Naive thymus-derived CD4-positive, alpha-beta T cell (primary cell): ENCODE results near the gene RWDD1. TPM values are rescaled to one million over a fixed set of nuclear protein-coding genes. Genes with fewer than 3 reads are reported as not detected.

Experiments
- ATAC-seq: fragments of 150-1000 bp; cut with Tn5 transposase; 2 replicates; pipeline ENCODE4 v1.10.0; 2021; ENCODE audit warnings: mild to moderate bottlenecking, moderate library complexity
- CTCF ChIA-PET: fragments of 350-600 bp; sonication (Branson Sonifier 250); formaldehyde crosslinking; loops from one replicate; lab custom pipeline; 2021; ENCODE audit warnings: antibody characterized with exemption; lab: Charles Lee
- POLR2A ChIA-PET: fragments of 350-600 bp; sonication (Branson Sonifier 250); formaldehyde crosslinking; loops from one replicate; lab custom pipeline; 2021; ENCODE audit warnings: antibody characterized with exemption, inconsistent platforms; lab: Charles Lee
- DNase-seq, 9 donors: peaks; one replicate each; pipeline versions ENCODE4 v3.0.0 to v3.0.0-alpha.2; 2020 to 2022; ENCODE audit warnings: mixed read lengths in 1 of 9
- H3K27ac ChIP-seq: one replicate; pipeline ENCODE4 v1.7.0; 2013; ENCODE audit warnings: mild to moderate bottlenecking, low read depth, low read length, moderate library complexity
- H3K27me3 ChIP-seq, 2 donors: one replicate each; pipeline ENCODE4 v1.7.0; 2013; ENCODE audit warnings: low read length in 2 of 2, mild to moderate bottlenecking in 2 of 2, moderate library complexity in 2 of 2; ENCODE audit not compliant: control insufficient read depth in 2 of 2, insufficient read depth in 2 of 2
- H3K36me3 ChIP-seq, 3 experiments: 1 replicate in 2 of 3; 2 replicates in 1 of 3; pipeline ENCODE4 v1.7.0; 2013; ENCODE audit warnings: low read length in 3 of 3, mild to moderate bottlenecking in 3 of 3, moderate library complexity in 1 of 3; ENCODE audit not compliant: insufficient read depth in 3 of 3, control insufficient read depth in 2 of 3
- H3K4me1 ChIP-seq, 2 donors: one replicate each; pipeline ENCODE4 v1.7.0; 2013; ENCODE audit warnings: low read length in 2 of 2, mild to moderate bottlenecking in 2 of 2, moderate library complexity in 1 of 2; ENCODE audit not compliant: control insufficient read depth in 2 of 2, insufficient read depth in 2 of 2
- H3K4me3 ChIP-seq: 2 replicates; pipeline ENCODE4 v1.7.0; 2013; ENCODE audit warnings: mild to moderate bottlenecking, low read length
- H3K9me3 ChIP-seq, 3 experiments: 1 replicate in 2 of 3; 2 replicates in 1 of 3; pipeline ENCODE4 v1.7.0; 2013; ENCODE audit warnings: low read length in 3 of 3; ENCODE audit not compliant: control insufficient read depth in 2 of 3
- H3K27ac Mint-ChIP-seq, 9 donors: one replicate each; pipeline ENCODE4 v1.8.0; 2020 to 2022; ENCODE audit warnings: mixed read lengths in 9 of 9, mild to moderate bottlenecking in 8 of 9, moderate library complexity in 5 of 9, inconsistent platforms in 2 of 9
- H3K27me3 Mint-ChIP-seq, 5 donors: one replicate each; pipeline ENCODE4 v1.8.0; 2021 to 2022; ENCODE audit warnings: mixed read lengths in 5 of 5, mild to moderate bottlenecking in 1 of 5
- H3K36me3 Mint-ChIP-seq, 5 donors: one replicate each; pipeline ENCODE4 v1.8.0; 2020 to 2022; ENCODE audit warnings: mixed read lengths in 5 of 5, mild to moderate bottlenecking in 3 of 5, inconsistent platforms in 1 of 5
- H3K4me1 Mint-ChIP-seq, 7 donors: one replicate each; pipeline ENCODE4 v1.8.0; 2020 to 2022; ENCODE audit warnings: mixed read lengths in 7 of 7, mild to moderate bottlenecking in 3 of 7, inconsistent platforms in 1 of 7
- H3K4me3 Mint-ChIP-seq, 10 donors: one replicate each; pipeline ENCODE4 v1.8.0; 2020 to 2022; ENCODE audit warnings: mild to moderate bottlenecking in 10 of 10, mixed read lengths in 10 of 10, moderate library complexity in 6 of 10, inconsistent platforms in 2 of 10
- H3K9me3 Mint-ChIP-seq, 11 donors: one replicate each; pipeline ENCODE4 v1.8.0; 2020 to 2022; ENCODE audit warnings: mixed read lengths in 11 of 11, mild to moderate bottlenecking in 4 of 11, inconsistent platforms in 1 of 11, moderate library complexity in 1 of 11
- intact Hi-C, 2 donors: fragments of 100-400 bp; cut with micrococcal nuclease; formaldehyde crosslinking; loops; one replicate each; pipeline ENCODE4 v1.15.1; 2023
- polyA plus RNA-seq, 2 donors: library from polyadenylated mRNA; unstranded; fragments of 300-500 nt; fragmentation: Illumina TruSeq; gene quantifications; one replicate each; pipeline ENCODE4 v1.2.3, GENCODE V29; 2021
- total RNA-seq, 6 experiments: library from RNA in 5 of 6; stranded (reverse) in 5 of 6; gene quantifications; 1 replicate in 5 of 6; 2 replicates in 1 of 6; pipeline ENCODE4 v1.2.3 and lab custom pipeline; 2021 to 2026

RWDD1 gene
- total and polyA plus RNA-seq, 7 experiments from 2014 or later: 33.2 to 68.5 (median 36.7) TPM

- peaks cover 12 to 41% (median 24%) of the 10 kb centered on the region in 5 donors for H3K27me3 Mint-ChIP-seq
- H3K4me3 Mint-ChIP-seq: no peak overlapping the region
- no peaks in the 10 kb centered on the region for H3K27me3 ChIP-seq
- H3K36me3 Mint-ChIP-seq: no peaks in the 10 kb centered on the region
- POLR2A ChIA-PET: no interaction called here
- no peaks in the 10 kb centered on the region for H3K4me1 ChIP-seq
- intact Hi-C loops: loop anchor here (1.0 to 5.0 kb wide), 5 partner anchors 25 to 311 kb away; no protein-coding TSS in a partner anchor
- no peaks in the 10 kb centered on the region for H3K4me1 Mint-ChIP-seq
- CTCF ChIA-PET: interaction anchor here (1.4 to 3.0 kb wide), 3 partner anchors 27 to 268 kb away, joined by 3 to 23 read pairs (median 8); no protein-coding TSS in a partner anchor
- peak; percentile 67 for ATAC-seq
- peak in 7 of 9 donors; percentile 14 to 54 (median 50) for DNase-seq
- no peak overlapping the region for H3K27ac ChIP-seq
- no peak overlapping the region for H3K4me3 ChIP-seq
- H3K9me3 Mint-ChIP-seq: no peaks in the 10 kb centered on the region
- H3K27ac Mint-ChIP-seq: no peak overlapping the region
- no peaks in the 10 kb centered on the region for H3K36me3 ChIP-seq
- no peaks in the 10 kb centered on the region for H3K9me3 ChIP-seq
Measured at GRCh38 chr6:116536216-116536621, 35.1 kb upstream of the RWDD1 start.

GRCh38 chr6:116542426-116542825, 28.9 kb upstream of the RWDD1 start:
- no peak overlapping the region for H3K4me3 Mint-ChIP-seq
- Histone ChIP-seq H3K36me3 (no peaks in the 10 kb centered on the region), H3K27ac (no peak overlapping the region), H3K4me3 (no peak overlapping the region), H3K27me3 (no peaks in the 10 kb centered on the region), H3K9me3 (no peaks in the 10 kb centered on the region), H3K4me1 (no peaks in the 10 kb centered on the region)
- no peak for ATAC-seq
- POLR2A ChIA-PET: interaction anchor here (0.7 kb wide), 1 partner anchor 28 kb away, joined by 4 read pairs; no protein-coding TSS in a partner anchor
- H3K4me1 Mint-ChIP-seq: no peaks in the 10 kb centered on the region
- H3K27me3 Mint-ChIP-seq: peaks cover 17 to 51% (median 20%) of the 10 kb centered on the region in 5 donors
- no peaks in the 10 kb centered on the region for H3K9me3 Mint-ChIP-seq
- intact Hi-C loops: no loop called here
- no peak for DNase-seq
- H3K27ac Mint-ChIP-seq: no peak overlapping the region
- H3K36me3 Mint-ChIP-seq: no peaks in the 10 kb centered on the region
- CTCF ChIA-PET: interaction anchor here (1.3 kb wide), 1 partner anchor 255 kb away, joined by 4 read pairs; no protein-coding TSS in a partner anchor

GRCh38 chr6:116543149-116543548, 28.2 kb upstream of the RWDD1 start:
- Histone ChIP-seq H3K27me3 (no peaks in the 10 kb centered on the region), H3K27ac (no peak overlapping the region), H3K36me3 (no peaks in the 10 kb centered on the region), H3K9me3 (no peaks in the 10 kb centered on the region), H3K4me1 (no peaks in the 10 kb centered on the region), H3K4me3 (no peak overlapping the region)
- H3K9me3 Mint-ChIP-seq: no peaks in the 10 kb centered on the region
- no peaks in the 10 kb centered on the region for H3K4me1 Mint-ChIP-seq
- intact Hi-C loops: no loop called here
- H3K27me3 Mint-ChIP-seq: peaks cover 17 to 52% (median 20%) of the 10 kb centered on the region in 5 donors
- H3K4me3 Mint-ChIP-seq: no peak overlapping the region
- ATAC-seq (no peak), DNase-seq (no peak)
- ChIA-PET POLR2A (no interaction called here), CTCF (no interaction called here)
- no peak overlapping the region for H3K27ac Mint-ChIP-seq
- no peaks in the 10 kb centered on the region for H3K36me3 Mint-ChIP-seq

GRCh38 chr6:116545651-116546050, 25.7 kb upstream of the RWDD1 start, which contains the start of gene TRAPPC3L:
Gene TRAPPC3L (minus strand): TSS chr6:116545684. CDS start chr6:116545514, 170 bp downstream.
- Mint-ChIP-seq H3K9me3 (no peaks in the 10 kb centered on the region), H3K4me3 (no peak within 1 kb of the TSS), H3K27me3 (peaks cover 8 to 46% (median 18%) of the 10 kb centered on the region in 5 donors), H3K36me3 (no peaks in the 10 kb centered on the region), H3K27ac (no peak within 1 kb of the TSS), H3K4me1 (no peaks in the 10 kb centered on the region)
- Histone ChIP-seq H3K27ac (no peak within 1 kb of the TSS), H3K4me3 (no peak within 1 kb of the TSS), H3K27me3 (no peaks in the 10 kb centered on the region), H3K4me1 (no peaks in the 10 kb centered on the region), H3K36me3 (no peaks in the 10 kb centered on the region), H3K9me3 (no peaks in the 10 kb centered on the region)
- no peak for DNase-seq
- ATAC-seq: no peak
- CTCF ChIA-PET: interaction anchor here (1.1 kb wide), 1 partner anchor 12 kb away, joined by 4 read pairs; no protein-coding TSS in a partner anchor
- POLR2A ChIA-PET: no interaction called here
- intact Hi-C loops: no loop called here

GRCh38 chr6:116547358-116547757, 23.9 kb upstream of the RWDD1 start:
- Mint-ChIP-seq H3K36me3 (no peaks in the 10 kb centered on the region), H3K9me3 (no peaks in the 10 kb centered on the region), H3K27me3 (peaks cover 0 to 49% (median 22%) of the 10 kb centered on the region in 5 donors), H3K27ac (no peak overlapping the region), H3K4me3 (no peak overlapping the region), H3K4me1 (no peaks in the 10 kb centered on the region)
- ChIA-PET POLR2A (no interaction called here), CTCF (no interaction called here)
- DNase-seq (no peak), ATAC-seq (no peak)
- intact Hi-C loops: no loop called here
- H3K4me1 ChIP-seq: no peaks in the 10 kb centered on the region
- H3K9me3 ChIP-seq: no peaks in the 10 kb centered on the region
- H3K27ac ChIP-seq: no peak overlapping the region
- no peaks in the 10 kb centered on the region for H3K36me3 ChIP-seq
- H3K4me3 ChIP-seq: no peak overlapping the region
- H3K27me3 ChIP-seq: peaks cover 0 to 3% of the 10 kb centered on the region in 2 donors

GRCh38 chr6:116550796-116551195, 20.5 kb upstream of the RWDD1 start:
- Histone ChIP-seq H3K36me3 (no peaks in the 10 kb centered on the region), H3K9me3 (no peaks in the 10 kb centered on the region), H3K4me1 (no peaks in the 10 kb centered on the region), H3K27me3 (peaks cover 0 to 3% of the 10 kb centered on the region in 2 donors), H3K4me3 (no peak overlapping the region), H3K27ac (no peak overlapping the region)
- CTCF ChIA-PET: no interaction called here
- Mint-ChIP-seq H3K27ac (no peak overlapping the region), H3K27me3 (peaks cover 10 to 40% (median 20%) of the 10 kb centered on the region in 5 donors), H3K4me3 (no peak overlapping the region), H3K9me3 (no peaks in the 10 kb centered on the region), H3K4me1 (no peaks in the 10 kb centered on the region), H3K36me3 (no peaks in the 10 kb centered on the region)
- intact Hi-C loops: no loop called here
- POLR2A ChIA-PET: no interaction called here
- ATAC-seq: no peak
- DNase-seq: no peak

GRCh38 chr6:116553451-116553850, 17.9 kb upstream of the RWDD1 start, which contains the start of gene CALHM4:
Gene CALHM4 (plus strand): TSS chr6:116553751. CDS start chr6:116553794, 43 bp downstream.
- Histone ChIP-seq H3K27ac (no peak within 1 kb of the TSS), H3K4me3 (no peak within 1 kb of the TSS), H3K4me1 (no peaks in the 10 kb centered on the region), H3K27me3 (peaks cover 0 to 3% of the 10 kb centered on the region in 2 donors), H3K36me3 (no peaks in the 10 kb centered on the region), H3K9me3 (no peaks in the 10 kb centered on the region)
- ATAC-seq (no peak), DNase-seq (no peak)
- ChIA-PET POLR2A (interaction anchor here (2.5 kb wide), 1 partner anchor 17 kb away, joined by 6 read pairs; the partner anchor contains the start of gene RWDD1), CTCF (interaction anchor here (1.1 to 1.2 kb wide), 2 partner anchors 15 to 119 kb away, joined by 3 read pairs; no protein-coding TSS in a partner anchor)
- intact Hi-C loops: no loop called here
- Mint-ChIP-seq H3K4me1 (no peaks in the 10 kb centered on the region), H3K4me3 (no peak within 1 kb of the TSS), H3K27me3 (peaks cover 10 to 35% (median 19%) of the 10 kb centered on the region in 5 donors), H3K27ac (no peak within 1 kb of the TSS), H3K36me3 (no peaks in the 10 kb centered on the region), H3K9me3 (no peaks in the 10 kb centered on the region)
